DND-41 (cell line): Measurements from ENCODE around the gene SCPEP1.
"Not testable (repeated sequence)": the region's sequence is repeated elsewhere in the genome, so short reads cannot be mapped to it uniquely, and the experiment has no call there.

Source experiments
- ATAC-seq: fragments of 200-7000 bp; cut with Tn5 transposase; 3 replicates; pipeline ENCODE4 v1.9.1; 2021; ENCODE audit warnings: low read depth; ENCODE audit not compliant: insufficient read depth
- DNase-seq: peaks from one replicate; pipeline ENCODE4 v3.0.0-alpha.2; 2020
- H2AFZ ChIP-seq: 2 replicates; pipeline ENCODE4 v1.6.0; 2012; ENCODE audit warnings: low read depth, low read length
- H3K27ac ChIP-seq: 2 replicates; pipeline ENCODE4 v1.5.1; 2012; ENCODE audit warnings: low read length, inconsistent platforms
- H3K27me3 ChIP-seq: fragments of 200-600 bp; sonication (generic); 2 replicates; pipeline ENCODE4 v1.6.0; 2012; ENCODE audit warnings: low read length, mild to moderate bottlenecking, inconsistent platforms; ENCODE audit not compliant: insufficient read depth, poor library complexity
- H3K36me3 ChIP-seq: 2 replicates; pipeline ENCODE4 v1.5.1; 2012; ENCODE audit warnings: low read length, inconsistent platforms; ENCODE audit not compliant: insufficient read depth
- H3K4me1 ChIP-seq: 2 replicates; pipeline ENCODE4 v1.5.1; 2012; ENCODE audit warnings: mild to moderate bottlenecking, low read length; ENCODE audit not compliant: insufficient read depth
- H3K4me2 ChIP-seq: 2 replicates; pipeline ENCODE4 v1.6.0; 2012; ENCODE audit warnings: mild to moderate bottlenecking, moderate library complexity, low read length, inconsistent platforms; ENCODE audit not compliant: insufficient read depth
- H3K4me3 ChIP-seq, 2 experiments: fragments of 200-600 bp in 1 of 2; shearing (Covaris generic) in 1 of 2; 2 replicates each; pipeline ENCODE4 v1.5.1; 2012 to 2016; ENCODE audit warnings: inconsistent platforms in 2 of 2, low read length in 2 of 2, mild to moderate bottlenecking in 2 of 2, low read depth in 1 of 2, moderate library complexity in 1 of 2
- H3K79me2 ChIP-seq: 2 replicates; pipeline ENCODE4 v1.6.0; 2012; ENCODE audit warnings: low read length, inconsistent platforms; ENCODE audit not compliant: insufficient read depth
- H3K9ac ChIP-seq: 2 replicates; pipeline ENCODE4 v1.6.0; 2012; ENCODE audit warnings: low read depth, mild to moderate bottlenecking, inconsistent platforms, low read length, moderate library complexity
- H3K9me3 ChIP-seq: 2 replicates; pipeline ENCODE4 v1.5.1; 2012; ENCODE audit warnings: low read length, moderate library complexity, mild to moderate bottlenecking, inconsistent platforms; ENCODE audit not compliant: insufficient read depth, severe bottlenecking
- H4K20me1 ChIP-seq: 2 replicates; pipeline ENCODE4 v1.6.0; 2012; ENCODE audit warnings: low read length; ENCODE audit not compliant: insufficient read depth
- CTCF ChIP-seq: IDR thresholded peaks from 2 replicates; pipeline ENCODE4 v1.5.1; 2012; ENCODE audit warnings: borderline replicate concordance, low read length, moderate library complexity, mild to moderate bottlenecking; ENCODE audit not compliant: poor library complexity, severe bottlenecking; ENCODE audit errors: extremely low read depth
- EZH2 ChIP-seq: IDR thresholded peaks from 3 replicates; pipeline ENCODE4 v1.6.1; 2012; ENCODE audit warnings: borderline replicate concordance, low read depth, mild to moderate bottlenecking, moderate library complexity, low read length, inconsistent platforms; ENCODE audit not compliant: severe bottlenecking

Gene SCPEP1

GRCh38 chr17:56935461-56935860, 42.5 kb upstream of the SCPEP1 start:
- Histone ChIP-seq H2AFZ (no peak overlapping the region), H3K9ac (no peak overlapping the region), H3K27me3 (no peaks in the 10 kb centered on the region), H3K9me3 (peaks cover 13% of the 10 kb centered on the region), H4K20me1 (no peaks in the 10 kb centered on the region), H3K4me2 (no peak overlapping the region), H3K27ac (no peak overlapping the region), H3K4me3 (no peak overlapping the region), H3K79me2 (no peaks in the 10 kb centered on the region), H3K36me3 (peaks cover 67% of the 10 kb centered on the region), H3K4me1 (no peaks in the 10 kb centered on the region)
- TF ChIP-seq EZH2 (no peak), CTCF (no peak)
- no peak for ATAC-seq
- DNase-seq: no peak

- Histone ChIP-seq H3K36me3 (peaks cover 80% of the 10 kb centered on the region), H3K27ac (no peak overlapping the region), H3K9ac (no peak overlapping the region), H3K9me3 (peaks cover 5% of the 10 kb centered on the region), H3K79me2 (no peaks in the 10 kb centered on the region), H3K4me2 (no peak overlapping the region), H3K4me3 (no peak overlapping the region), H3K27me3 (no peaks in the 10 kb centered on the region), H4K20me1 (no peaks in the 10 kb centered on the region), H2AFZ (no peak overlapping the region), H3K4me1 (no peaks in the 10 kb centered on the region)
- no peak for TF ChIP-seq EZH2
- no peak for TF ChIP-seq CTCF
- ATAC-seq: no peak
- no peak for DNase-seq
Measured at GRCh38 chr17:56936697-56937322, 41.1 kb upstream of the SCPEP1 start.

- H3K4me2 ChIP-seq: no peak overlapping the region
- H3K27ac ChIP-seq: no peak overlapping the region
- H3K36me3 ChIP-seq: peaks cover 88% of the 10 kb centered on the region
Measured at GRCh38 chr17:56937687-56938086, 40.2 kb upstream of the SCPEP1 start.

GRCh38 chr17:56938206-56938605, 39.7 kb upstream of the SCPEP1 start:
- H3K4me3 ChIP-seq, H3K9ac ChIP-seq, H2AFZ ChIP-seq, H3K27ac ChIP-seq, H3K27me3 ChIP-seq, DNase-seq, H3K4me1 ChIP-seq, H3K9me3 ChIP-seq, H3K4me2 ChIP-seq, H3K79me2 ChIP-seq, ATAC-seq, H4K20me1 ChIP-seq: not testable (repeated sequence)
- H3K36me3 ChIP-seq: peaks cover 92% of the 10 kb centered on the region

More at GRCh38 chr17:56937687-56938086, 40.2 kb upstream of the SCPEP1 start:
- no peaks in the 10 kb centered on the region for H4K20me1 ChIP-seq
- ATAC-seq (no peak), DNase-seq (no peak)
- no peak overlapping the region for H3K4me3 ChIP-seq
- no peak overlapping the region for H3K9ac ChIP-seq
- H2AFZ ChIP-seq: no peak overlapping the region
- H3K79me2 ChIP-seq: no peaks in the 10 kb centered on the region
- H3K27me3 ChIP-seq: no peaks in the 10 kb centered on the region
- H3K4me1 ChIP-seq: no peaks in the 10 kb centered on the region
- no peak for TF ChIP-seq CTCF
- no peak for TF ChIP-seq EZH2
- peaks cover under 1% of the 10 kb centered on the region for H3K9me3 ChIP-seq
